Sigmoid colon (tissue), 7 donors: ENCODE results near the gene KDM7A. TPM values are rescaled to one million over a fixed set of nuclear protein-coding genes. Genes with fewer than 3 reads are reported as not detected.
"Not testable (repeated sequence)": the region's sequence is repeated elsewhere in the genome, so short reads cannot be mapped to it uniquely, and the experiment has no call there.

ENCODE experiments used
- DNase-seq: peaks from one replicate; pipeline ENCODE4 v3.0.0-alpha.2; 2019
- H3K27ac ChIP-seq, 4 donors: fragments of 200-600 bp; sonication (generic); one replicate each; pipeline ENCODE4 v1.5.1; 2016 to 2019; ENCODE audit warnings: mild to moderate bottlenecking in 1 of 4
- H3K27me3 ChIP-seq, 3 donors: fragments of 200-600 bp; sonication (generic); one replicate each; pipeline ENCODE4 v1.5.1; 2019; ENCODE audit warnings: mild to moderate bottlenecking in 1 of 3
- H3K36me3 ChIP-seq, 4 donors: fragments of 200-600 bp; sonication (generic); one replicate each; pipeline ENCODE4 v1.5.1; 2016 to 2019
- H3K4me1 ChIP-seq, 4 donors: fragments of 200-600 bp; sonication (generic); one replicate each; pipeline ENCODE4 v1.5.1; 2017 to 2019
- H3K4me3 ChIP-seq, 4 donors: fragments of 200-600 bp; sonication (generic); one replicate each; pipeline ENCODE4 v1.5.1; 2017 to 2019; ENCODE audit warnings: mild to moderate bottlenecking in 2 of 4, moderate library complexity in 1 of 4
- H3K9me3 ChIP-seq, 4 donors: fragments of 200-600 bp in 3 of 4; sonication (generic) in 3 of 4; one replicate each; pipeline versions ENCODE4 v1.5.1 to v1.6.1; 2013 to 2019
- EP300 ChIP-seq, 4 donors: sonication (generic); formaldehyde crosslinking; IDR thresholded peaks; one replicate each; pipeline ENCODE4 v1.6.1; 2017; ENCODE audit warnings: antibody characterized with exemption in 4 of 4
- POLR2A ChIP-seq, 2 donors: fragments of 450-650 bp; IDR thresholded peaks; one replicate each; pipeline ENCODE4 v1.6.1; 2016; ENCODE audit warnings: antibody characterized with exemption in 2 of 2, mild to moderate bottlenecking in 2 of 2, moderate library complexity in 2 of 2
- POLR2AphosphoS5 ChIP-seq, 4 donors: sonication (generic); formaldehyde crosslinking; IDR thresholded peaks; one replicate each; pipeline ENCODE4 v1.6.1; 2017; ENCODE audit warnings: antibody characterized with exemption in 4 of 4
- WGBS, 2 donors: extraction: QIAGEN DNeasy Blood & Tissue Kit; methylation state at CpG; one replicate each; pipeline ENCODE4 v1.1.7; 2013; 5-methylcytosine and 5-hydroxymethylcytosine counted together
- intact Hi-C: fragments of 100-400 bp; cut with DNase I; formaldehyde crosslinking; loops from one replicate; pipeline ENCODE4 v1.15.1; 2023
- polyA plus RNA-seq, 3 donors: library from polyadenylated mRNA; stranded (reverse); fragments of 200-250 nt; gene quantifications; one replicate each; pipeline ENCODE4 v1.2.3, GENCODE V29; 2013
- total RNA-seq, 4 donors: library from RNA; depleted of rRNA; stranded (reverse); fragments of >200 nt; gene quantifications; one replicate each; pipeline ENCODE4 v1.1.0, GENCODE V29; 2016
- TF ChIP-seq, protein P1 (sequence below), 4 experiments: fragments of 450-650 bp in 3 of 4; fragments of 200-600 bp in 1 of 4; IDR thresholded peaks; one replicate each; pipeline ENCODE4 v1.5.1; 2016 to 2019; ENCODE audit warnings: antibody characterized with exemption in 4 of 4, mild to moderate bottlenecking in 3 of 4, moderate library complexity in 2 of 4
- donor health status: healthy with polysubstance abuse.
- donor health status: Bipolar disorder and iron deficiency.
- donor health status: healthy.

Gene KDM7A
- total and polyA plus RNA-seq, 7 donors: 8.4 to 31.6 (median 17.0) TPM

DNA sequence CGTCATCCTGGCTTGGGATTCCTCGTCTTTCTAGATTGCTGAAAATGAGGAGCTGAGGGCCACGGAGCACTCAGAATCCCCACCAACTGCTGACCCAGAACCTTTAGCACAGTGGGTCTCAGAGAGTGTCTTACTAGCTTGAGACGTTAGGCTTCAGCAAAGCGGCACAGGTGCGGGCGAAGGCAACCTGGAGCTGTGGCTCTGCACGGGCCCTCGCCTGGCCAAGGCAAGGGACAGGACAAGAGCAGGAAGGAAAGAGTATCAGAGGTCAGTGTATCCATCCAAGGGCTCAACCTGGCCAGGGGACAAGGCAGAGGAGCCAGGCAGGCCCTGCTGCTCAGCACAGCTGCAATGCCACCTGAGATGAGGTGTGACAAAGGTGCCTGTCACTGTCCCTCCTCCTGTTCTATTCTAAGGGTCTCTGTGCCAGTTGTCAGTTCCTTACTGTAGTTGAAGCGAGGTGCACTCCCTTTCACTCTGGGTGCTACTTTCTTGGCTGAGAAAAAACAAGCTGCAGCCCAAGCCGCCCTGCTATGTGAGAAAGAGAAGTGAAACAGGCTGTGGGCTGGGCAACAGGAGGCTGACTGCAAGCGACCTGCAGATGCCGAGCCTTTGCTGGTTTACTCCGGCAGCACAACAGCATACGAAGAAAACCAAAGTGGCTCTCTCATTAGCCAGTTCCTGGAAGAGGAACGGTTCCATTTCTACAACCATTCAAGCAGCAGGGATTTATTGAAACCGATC lies 33.3 kb upstream of the KDM7A start:
- no peaks in the 10 kb centered on the region for H3K9me3 ChIP-seq
- peak; percentile 72 for DNase-seq
- 70 to 90% methylated on average over 17 of the region's 17 CpGs for WGBS, 2 donors
- H3K27me3 ChIP-seq: no peaks in the 10 kb centered on the region
- no peak overlapping the region for H3K27ac ChIP-seq
- no peak overlapping the region for H3K4me3 ChIP-seq
- intact Hi-C loops: no loop called here
- TF ChIP-seq POLR2A (IDR thresholded peaks at IDR 0.05) (no peak), POLR2AphosphoS5 (IDR thresholded peaks at IDR 0.05) (no peak), EP300 (IDR thresholded peaks at IDR 0.05) (no peak)
- TF ChIP-seq, protein P1, sequence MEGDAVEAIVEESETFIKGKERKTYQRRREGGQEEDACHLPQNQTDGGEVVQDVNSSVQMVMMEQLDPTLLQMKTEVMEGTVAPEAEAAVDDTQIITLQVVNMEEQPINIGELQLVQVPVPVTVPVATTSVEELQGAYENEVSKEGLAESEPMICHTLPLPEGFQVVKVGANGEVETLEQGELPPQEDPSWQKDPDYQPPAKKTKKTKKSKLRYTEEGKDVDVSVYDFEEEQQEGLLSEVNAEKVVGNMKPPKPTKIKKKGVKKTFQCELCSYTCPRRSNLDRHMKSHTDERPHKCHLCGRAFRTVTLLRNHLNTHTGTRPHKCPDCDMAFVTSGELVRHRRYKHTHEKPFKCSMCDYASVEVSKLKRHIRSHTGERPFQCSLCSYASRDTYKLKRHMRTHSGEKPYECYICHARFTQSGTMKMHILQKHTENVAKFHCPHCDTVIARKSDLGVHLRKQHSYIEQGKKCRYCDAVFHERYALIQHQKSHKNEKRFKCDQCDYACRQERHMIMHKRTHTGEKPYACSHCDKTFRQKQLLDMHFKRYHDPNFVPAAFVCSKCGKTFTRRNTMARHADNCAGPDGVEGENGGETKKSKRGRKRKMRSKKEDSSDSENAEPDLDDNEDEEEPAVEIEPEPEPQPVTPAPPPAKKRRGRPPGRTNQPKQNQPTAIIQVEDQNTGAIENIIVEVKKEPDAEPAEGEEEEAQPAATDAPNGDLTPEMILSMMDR (IDR thresholded peaks at IDR 0.05): no peak
- no peaks in the 10 kb centered on the region for H3K36me3 ChIP-seq
- peaks cover 0 to 8% (median 0%) of the 10 kb centered on the region in 4 donors for H3K4me1 ChIP-seq

DNA sequence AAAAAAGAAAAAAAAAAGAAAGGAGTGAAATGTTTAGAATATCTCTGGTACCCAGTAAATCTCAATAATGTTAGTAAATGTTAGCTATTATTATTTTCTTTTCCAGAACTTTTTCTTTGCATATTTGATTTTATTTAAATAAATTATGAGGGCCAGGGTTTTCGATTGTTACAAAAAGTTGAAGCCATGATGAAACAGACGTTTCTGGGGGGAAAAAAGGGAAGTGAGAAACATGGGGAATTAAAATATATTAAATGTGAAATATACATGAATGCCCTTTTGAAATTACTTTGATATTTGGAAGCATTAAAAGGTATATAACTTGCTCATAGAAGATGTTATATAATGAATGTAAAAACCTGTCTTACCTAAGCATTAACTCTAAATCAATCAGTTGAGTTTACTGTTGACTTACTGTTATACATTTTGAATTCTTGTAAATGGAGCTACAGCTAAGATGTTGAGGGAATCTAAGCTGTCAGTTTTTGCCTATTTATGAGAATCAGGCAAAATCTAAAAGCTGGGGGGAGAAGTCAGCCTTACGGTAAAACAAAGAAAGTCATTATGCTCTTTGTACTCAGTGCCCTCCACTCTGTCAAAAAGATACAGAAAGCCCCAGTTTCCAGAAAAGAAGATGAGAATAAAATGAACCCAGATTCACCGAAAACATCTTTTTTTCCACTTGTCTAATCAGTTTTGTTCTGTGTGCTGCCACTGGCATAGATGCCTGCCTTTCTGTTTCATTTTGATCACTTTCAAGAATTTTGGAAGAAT lies 30.0 kb upstream of the KDM7A start:
- no peak overlapping the region for H3K4me3 ChIP-seq
- H3K4me1 ChIP-seq: no peaks in the 10 kb centered on the region
- H3K27ac ChIP-seq: no peak overlapping the region
- no peaks in the 10 kb centered on the region for H3K27me3 ChIP-seq
- H3K9me3 ChIP-seq: no peaks in the 10 kb centered on the region
- H3K36me3 ChIP-seq: no peaks in the 10 kb centered on the region
- whole genome bisulfite sequencing, 2 donors: 74 to 83% methylated on average over 4 of the region's 4 CpGs
- no peak for DNase-seq
- TF ChIP-seq POLR2A (IDR thresholded peaks at IDR 0.05) (no peak), EP300 (IDR thresholded peaks at IDR 0.05) (no peak), POLR2AphosphoS5 (IDR thresholded peaks at IDR 0.05) (no peak)
- TF ChIP-seq, protein P1 (IDR thresholded peaks at IDR 0.05): no peak
- intact Hi-C loops: no loop called here

DNA sequence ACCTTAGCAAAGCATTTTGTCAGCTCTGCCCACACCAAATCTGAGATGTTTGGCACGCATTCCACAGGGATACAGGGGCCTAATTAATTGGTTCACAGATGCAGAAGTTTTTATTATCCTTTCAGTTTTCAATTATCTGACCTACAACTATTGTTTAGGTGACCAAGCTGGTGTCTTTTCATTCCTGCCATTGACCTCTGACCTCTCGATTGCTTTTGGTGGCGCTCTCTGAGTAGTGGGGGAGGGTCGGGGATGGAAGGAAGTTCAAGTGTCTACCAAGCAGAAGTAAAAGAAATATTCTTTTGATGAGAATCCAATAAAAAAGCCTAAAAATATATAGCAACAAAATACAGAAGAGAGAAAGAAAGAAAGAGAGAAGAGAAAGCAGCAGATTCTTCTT lies 28.8 kb upstream of the KDM7A start:
- Histone ChIP-seq H3K36me3 (no peaks in the 10 kb centered on the region), H3K27me3 (no peaks in the 10 kb centered on the region), H3K4me1 (no peaks in the 10 kb centered on the region), H3K27ac (no peak overlapping the region), H3K4me3 (no peak overlapping the region), H3K9me3 (no peaks in the 10 kb centered on the region)
- TF ChIP-seq, protein P1 (IDR thresholded peaks at IDR 0.05): no peak
- TF ChIP-seq EP300 (IDR thresholded peaks at IDR 0.05) (no peak), POLR2AphosphoS5 (IDR thresholded peaks at IDR 0.05) (no peak), POLR2A (IDR thresholded peaks at IDR 0.05) (no peak)
- intact Hi-C loops: no loop called here
- WGBS, 2 donors: 72 to 79% methylated on average over 4 of the region's 4 CpGs
- DNase-seq: no peak

DNA sequence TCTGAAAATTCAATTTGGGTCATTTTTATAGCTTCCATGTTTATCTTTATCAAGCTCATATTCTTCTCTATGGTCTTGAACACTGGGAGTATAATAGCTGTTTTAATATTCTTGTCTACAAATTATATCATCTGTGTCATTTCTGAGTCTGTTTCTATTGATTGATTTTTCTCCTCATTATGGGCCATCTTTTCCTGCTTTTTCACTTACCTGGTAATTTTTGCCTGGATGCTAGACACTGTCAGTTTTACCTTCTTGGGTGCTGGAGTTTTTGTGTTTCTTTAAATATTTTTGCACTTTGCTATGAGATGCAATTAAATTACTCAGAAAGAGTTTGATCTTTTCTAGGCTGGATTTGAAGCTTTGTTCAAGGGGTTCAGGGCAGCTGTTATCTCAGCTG lies 26.8 kb upstream of the KDM7A start:
- Histone ChIP-seq H3K4me3 (no peak overlapping the region), H3K27ac (no peak overlapping the region), H3K4me1 (no peaks in the 10 kb centered on the region), H3K27me3 (no peaks in the 10 kb centered on the region), H3K9me3 (no peaks in the 10 kb centered on the region), H3K36me3 (no peaks in the 10 kb centered on the region)
- no peak for DNase-seq
- intact Hi-C loops: no loop called here
- no peak for TF ChIP-seq POLR2AphosphoS5 (IDR thresholded peaks at IDR 0.05)
- no peak for TF ChIP-seq EP300 (IDR thresholded peaks at IDR 0.05)
- TF ChIP-seq POLR2A (IDR thresholded peaks at IDR 0.05): no peak
- TF ChIP-seq, protein P1 (IDR thresholded peaks at IDR 0.05): no peak

DNA sequence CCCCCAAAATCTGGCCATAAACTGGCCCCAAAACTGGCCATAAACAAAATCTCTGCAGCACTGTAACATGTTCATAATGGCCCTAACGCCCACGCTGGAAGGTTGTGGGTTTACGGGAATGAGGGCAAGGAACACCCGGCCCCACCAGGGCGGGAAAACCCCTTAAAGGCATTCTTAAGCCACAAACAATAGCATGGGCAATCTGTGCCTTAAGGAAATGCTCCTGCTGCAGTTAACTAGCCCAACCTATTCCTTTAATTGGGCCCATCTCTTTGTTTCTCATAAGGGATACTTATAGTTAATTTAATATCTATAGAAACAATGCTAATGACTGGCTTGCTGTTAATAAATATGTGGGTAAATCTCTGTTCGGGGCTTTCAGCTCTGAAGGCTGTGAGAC lies 26.2 kb upstream of the KDM7A start:
- WGBS, 2 donors: 90 to 93% methylated on average over 6 of the region's 6 CpGs
- H3K4me3 ChIP-seq, H3K36me3 ChIP-seq, H3K27me3 ChIP-seq, intact Hi-C loops, DNase-seq, H3K4me1 ChIP-seq, H3K27ac ChIP-seq, H3K9me3 ChIP-seq: not testable (repeated sequence)
